GM04504 (cell line): ENCODE results near the gene CDH4.

Source experiments
- DNase-seq: peaks from one replicate; pipeline ENCODE4 v3.0.0-alpha.2; 2012; ENCODE audit warnings: low read depth

The CDH4 gene

GRCh38 chr20:61766921-61767610 lies 515.0 kb downstream of the CDH4 start:
- DNase-seq: no peak

GRCh38 chr20:61767761-61768494 lies 515.9 kb downstream of the CDH4 start:
- no peak for DNase-seq

- DNase-seq: no peak
Observed at GRCh38 chr20:61768571-61769285, 516.7 kb downstream of the CDH4 start.

- DNase-seq: no peak
Observed at GRCh38 chr20:61769286-61769832, 517.3 kb downstream of the CDH4 start.

- DNase-seq: no peak
Observed at GRCh38 chr20:61770113-61770585, 518.1 kb downstream of the CDH4 start.

GRCh38 chr20:61771805-61772350 lies 519.8 kb downstream of the CDH4 start:
- no peak for DNase-seq

GRCh38 chr20:61772828-61773631 lies 521.0 kb downstream of the CDH4 start:
- DNase-seq: no peak

GRCh38 chr20:61773926-61774587 lies 522.0 kb downstream of the CDH4 start:
- DNase-seq: no peak

- no peak for DNase-seq
Observed at GRCh38 chr20:61775423-61775822, 523.4 kb downstream of the CDH4 start.

- no peak for DNase-seq
Observed at GRCh38 chr20:61776491-61777075, 524.5 kb downstream of the CDH4 start.

- DNase-seq: no peak
Observed at GRCh38 chr20:61777773-61778494, 525.9 kb downstream of the CDH4 start.

GRCh38 chr20:61778495-61778863 lies 526.4 kb downstream of the CDH4 start:
- DNase-seq: no peak

- no peak for DNase-seq
Observed at GRCh38 chr20:61779176-61779965, 527.3 kb downstream of the CDH4 start.

- DNase-seq: no peak
Observed at GRCh38 chr20:61780066-61780465, 528.0 kb downstream of the CDH4 start.

- DNase-seq: no peak
Observed at GRCh38 chr20:61784801-61785566, 532.9 kb downstream of the CDH4 start.

- no peak for DNase-seq
Observed at GRCh38 chr20:61785567-61785816, 533.4 kb downstream of the CDH4 start.

GRCh38 chr20:61786230-61786629 lies 534.2 kb downstream of the CDH4 start:
- DNase-seq: no peak

- DNase-seq: no peak
Observed at GRCh38 chr20:61788343-61788742, 536.3 kb downstream of the CDH4 start.

- no peak for DNase-seq
Observed at GRCh38 chr20:61789329-61789728, 537.3 kb downstream of the CDH4 start.
